GM12892 (cell line): ENCODE measurements around the gene PDIA5.

Experiments used
- POLR2A ChIP-seq: IDR thresholded peaks from 2 replicates; pipeline ENCODE4 v1.6.1; 2011; ENCODE audit warnings: low read depth, low read length, control low read depth
- POLR2AphosphoS5 ChIP-seq: IDR thresholded peaks from 2 replicates; pipeline ENCODE4 v1.6.1; 2011; ENCODE audit warnings: low read depth, low read length, control low read depth
- TAF1 ChIP-seq: IDR thresholded peaks from 2 replicates; pipeline ENCODE4 v1.6.1; 2011; ENCODE audit warnings: low read depth, mild to moderate bottlenecking, control low read depth, low read length, borderline replicate concordance

- no peak for TF ChIP-seq POLR2A
- no peak for TF ChIP-seq TAF1
- no peak for TF ChIP-seq POLR2AphosphoS5
Observed at GRCh38 chr3:123050666-123051065, 16.2 kb upstream of the PDIA5 start.
